H1 (cell line): ENCODE data around the gene SLC1A1. TPM values are rescaled to one million over a fixed set of nuclear protein-coding genes. Genes with fewer than 3 reads are reported as not detected.

Experiments
- CTCF ChIA-PET: fragments of 300-600 bp; sonication (Branson Sonifier 250); formaldehyde crosslinking; loops from one replicate; lab custom pipeline; 2021; ENCODE audit not compliant: partially characterized antibody; lab: Charles Lee
- POLR2A ChIA-PET: fragments of 300-600 bp; sonication (Branson Sonifier 250); formaldehyde crosslinking; loops from one replicate; lab custom pipeline; 2021; ENCODE audit warnings: inconsistent platforms; ENCODE audit not compliant: partially characterized antibody; lab: Charles Lee
- DNase-seq, 2 experiments: peaks; one replicate each; pipeline versions ENCODE4 v3.0.0 to v3.0.0-alpha.2; 2010 to 2022; ENCODE audit warnings: low spot score in 2 of 2, low read depth in 1 of 2, mixed read lengths in 1 of 2
- FAIRE-seq: peaks from 2 replicates; lab custom pipeline; 2011; peaks lifted over from hg19 to GRCh38; lab: Jason Lieb, UNC
- H2AFZ ChIP-seq: 2 replicates; pipeline ENCODE4 v1.8.1; 2012; ENCODE audit warnings: low read length, inconsistent platforms
- H2AK5ac ChIP-seq: 2 replicates; pipeline ENCODE4 v1.6.1; 2013; ENCODE audit warnings: low read depth, low read length
- H2BK120ac ChIP-seq: replicated peaks from 2 replicates; pipeline ENCODE3; 2013; ENCODE audit warnings: low read depth, low read length, inconsistent platforms
- H2BK12ac ChIP-seq: 2 replicates; pipeline ENCODE4 v1.6.1; 2013; ENCODE audit warnings: low read depth, low read length
- H2BK15ac ChIP-seq: 2 replicates; pipeline ENCODE4 v1.6.1; 2013; ENCODE audit warnings: low read length
- H2BK20ac ChIP-seq: 2 replicates; pipeline ENCODE4 v1.6.1; 2013; ENCODE audit warnings: low read length
- H2BK5ac ChIP-seq: 2 replicates; pipeline ENCODE4 v1.6.1; 2013; ENCODE audit warnings: low read depth, low read length
- H3K14ac ChIP-seq: 2 replicates; pipeline ENCODE4 v1.6.1; 2013; ENCODE audit warnings: inconsistent platforms; ENCODE audit not compliant: insufficient read length
- H3K18ac ChIP-seq: 2 replicates; pipeline ENCODE4 v1.6.1; 2013; ENCODE audit warnings: low read length; ENCODE audit errors: extremely low read depth
- H3K23ac ChIP-seq: 2 replicates; pipeline ENCODE4 v1.6.1; 2013; ENCODE audit warnings: inconsistent platforms; ENCODE audit not compliant: insufficient read length
- H3K23me2 ChIP-seq: 2 replicates; pipeline ENCODE4 v1.6.1; 2013; ENCODE audit warnings: low read depth, low read length
- H3K27ac ChIP-seq: 2 replicates; pipeline ENCODE4 v1.6.1; 2011; ENCODE audit warnings: low read depth, low read length, inconsistent platforms
- H3K27me3 ChIP-seq, 4 experiments: replicated peaks in 1 of 4; 1 replicate in 1 of 4; 2 replicates in 3 of 4; pipeline versions ENCODE4 v1.6.1 to v1.8.1; 2011 to 2013; ENCODE audit warnings: low read length in 3 of 4, mild to moderate bottlenecking in 3 of 4, inconsistent platforms in 2 of 4, mixed read lengths in 2 of 4, moderate library complexity in 1 of 4; ENCODE audit not compliant: control insufficient read depth in 3 of 4, insufficient read depth in 3 of 4; ENCODE audit errors: extremely low read depth in 1 of 4
- H3K36me3 ChIP-seq, 4 experiments: 2 replicates each; pipeline versions ENCODE4 v1.6.1 to v1.8.1; 2011 to 2013; ENCODE audit warnings: mild to moderate bottlenecking in 4 of 4, low read length in 3 of 4, moderate library complexity in 2 of 4, control low read depth in 1 of 4, inconsistent platforms in 1 of 4; ENCODE audit not compliant: insufficient read depth in 4 of 4, control insufficient read depth in 2 of 4
- H3K4ac ChIP-seq: replicated peaks from 2 replicates; pipeline ENCODE3; 2013; ENCODE audit warnings: low read length, low read depth, mixed read lengths, inconsistent platforms; ENCODE audit not compliant: insufficient read length
- H3K4me1 ChIP-seq, 4 experiments: replicated peaks in 1 of 4; 1 replicate in 1 of 4; 2 replicates in 3 of 4; pipeline versions ENCODE4 v1.6.1 to v1.8.1; 2011 to 2013; ENCODE audit warnings: low read length in 3 of 4, inconsistent platforms in 2 of 4, mixed read lengths in 1 of 4; ENCODE audit not compliant: insufficient read depth in 4 of 4, control insufficient read depth in 3 of 4
- H3K4me2 ChIP-seq, 2 experiments: 2 replicates each; pipeline versions ENCODE4 v1.6.1 to v1.8.1; 2011 to 2013; ENCODE audit warnings: low read depth in 2 of 2, low read length in 2 of 2, control low read depth in 1 of 2, inconsistent platforms in 1 of 2, mild to moderate bottlenecking in 1 of 2; ENCODE audit not compliant: insufficient read depth in 1 of 2
- H3K4me3 ChIP-seq, 4 experiments: fragments of 200-600, 300-600 bp in 1 of 4; sonication (generic), shearing (Covaris generic), sonication (Bioruptor Twin) in 1 of 4; 2 replicates each; pipeline versions ENCODE4 v1.5.1 to v1.8.1; 2011 to 2016; ENCODE audit warnings: low read length in 4 of 4, low read depth in 3 of 4, control low read depth in 2 of 4, inconsistent platforms in 2 of 4, mild to moderate bottlenecking in 2 of 4, mixed read lengths in 1 of 4, moderate library complexity in 1 of 4; ENCODE audit not compliant: insufficient read depth in 2 of 4; ENCODE audit errors: extremely low read depth in 1 of 4
- H3K56ac ChIP-seq: replicated peaks from 2 replicates; pipeline ENCODE3; 2013; ENCODE audit warnings: low read depth, mild to moderate bottlenecking, mixed read lengths, low read length, inconsistent platforms; ENCODE audit not compliant: insufficient read length
- H3K79me1 ChIP-seq: 2 replicates; pipeline ENCODE4 v1.6.1; 2013; ENCODE audit warnings: low read depth, low read length, control low read depth
- H3K79me2 ChIP-seq, 2 experiments: 2 replicates each; pipeline versions ENCODE4 v1.6.1 to v1.8.1; 2012 to 2013; ENCODE audit warnings: low read length in 2 of 2, mild to moderate bottlenecking in 2 of 2, inconsistent platforms in 1 of 2; ENCODE audit not compliant: insufficient read depth in 2 of 2, control insufficient read depth in 1 of 2
- H3K9ac ChIP-seq, 4 experiments: replicated peaks in 1 of 4; 1 replicate in 1 of 4; 2 replicates in 3 of 4; pipeline versions ENCODE4 v1.6.1 to v1.8.1; 2011 to 2013; ENCODE audit warnings: low read depth in 3 of 4, low read length in 3 of 4, control low read depth in 2 of 4, mild to moderate bottlenecking in 2 of 4, moderate library complexity in 2 of 4, inconsistent platforms in 1 of 4; ENCODE audit errors: extremely low read depth in 1 of 4
- H3K9me3 ChIP-seq, 2 experiments: 2 replicates each; pipeline versions ENCODE4 v1.6.1 to v1.8.1; 2012 to 2013; ENCODE audit warnings: mild to moderate bottlenecking in 2 of 2, moderate library complexity in 2 of 2, control low read depth in 1 of 2, inconsistent platforms in 1 of 2, low read depth in 1 of 2, low read length in 1 of 2, mixed read lengths in 1 of 2; ENCODE audit not compliant: insufficient read depth in 2 of 2
- H4K20me1 ChIP-seq, 2 experiments: replicated peaks in 1 of 2; 2 replicates each; pipeline versions ENCODE3 to v1.8.1; 2011 to 2013; ENCODE audit warnings: inconsistent platforms in 2 of 2, low read length in 2 of 2, mild to moderate bottlenecking in 1 of 2; ENCODE audit not compliant: insufficient read depth in 2 of 2, control insufficient read depth in 1 of 2
- H4K5ac ChIP-seq: 2 replicates; pipeline ENCODE4 v1.6.1; 2013; ENCODE audit warnings: low read length, low read depth, mixed read lengths, inconsistent platforms; ENCODE audit not compliant: insufficient read length
- H4K8ac ChIP-seq: 2 replicates; pipeline ENCODE4 v1.8.0; 2013; ENCODE audit warnings: mild to moderate bottlenecking, moderate library complexity, low read length, inconsistent platforms; ENCODE audit not compliant: insufficient read depth; ENCODE audit errors: extremely low read depth
- H4K91ac ChIP-seq: replicated peaks from 2 replicates; pipeline ENCODE3; 2013; ENCODE audit warnings: low read length, mixed read lengths, inconsistent platforms; ENCODE audit not compliant: insufficient read length
- EGR1 ChIP-seq: IDR thresholded peaks from 2 replicates; pipeline ENCODE4 v1.6.1; 2011; ENCODE audit warnings: low read depth, low read length, borderline replicate concordance
- GABPA ChIP-seq: IDR thresholded peaks from 2 replicates; pipeline ENCODE4 v1.6.1; 2011; ENCODE audit warnings: mild to moderate bottlenecking, low read length, moderate library complexity, borderline replicate concordance; ENCODE audit not compliant: insufficient read depth
- PHF8 ChIP-seq: fragments of 200-600 bp; sonication (generic); conservative IDR thresholded peaks from 2 replicates; pipeline ENCODE4 v1.7.1; 2012; ENCODE audit warnings: low read depth, mild to moderate bottlenecking, inconsistent platforms, low read length, moderate library complexity
- POLR2AphosphoS5 ChIP-seq: IDR thresholded peaks from 2 replicates; pipeline ENCODE4 v1.6.1; 2011; ENCODE audit warnings: low read depth, low read length
- SIN3A ChIP-seq, 2 experiments: IDR thresholded peaks in 1 of 2; conservative IDR thresholded peaks in 1 of 2; 2 replicates each; pipeline ENCODE4 v1.6.1; 2011 to 2012; ENCODE audit warnings: low read length in 2 of 2, improper control_type of control experiment in 1 of 2, low read depth in 1 of 2, mild to moderate bottlenecking in 1 of 2
- WGBS, 2 experiments: shearing (Covaris generic) in 1 of 2; methylation state at CpG; one replicate each; pipeline versions ENCODE4 v1.1.6 to v1.1.7; 2013 to 2015; ENCODE audit warnings: low lambda C conversion rate in 2 of 2, mixed read lengths in 2 of 2, inconsistent platforms in 1 of 2, low coverage in 1 of 2, missing lambda C conversion rate in 1 of 2; ENCODE audit not compliant: insufficient replicate concordance in 2 of 2, insufficient coverage in 1 of 2, insufficient read length in 1 of 2; ENCODE audit errors: extremely low coverage in 1 of 2, missing lambda C conversion rate in 1 of 2; 5-methylcytosine and 5-hydroxymethylcytosine counted together
- polyA plus RNA-seq, 7 experiments: library from polyadenylated mRNA; depleted of rRNA in 3 of 7; stranded (reverse) in 5 of 7; unstranded in 2 of 7; fragments of >200 nt in 5 of 7; fragments of 200-250 nt in 2 of 7; gene quantifications; 1 replicate in 5 of 7; 2 replicates in 1 of 7; 4 replicates in 1 of 7; pipeline versions ENCODE4 v1.2.1 to v1.2.3, GENCODE V29; 2011 to 2013; ENCODE audit warnings: missing spikeins in 2 of 7, mixed read lengths in 2 of 7
- total RNA-seq: library from RNA; stranded (reverse); fragmentation: NEBNext Ultra II Directional; extraction: Animal tissue kit (Norgen Biotek cat#: 25700); gene quantifications from 2 replicates; pipeline ENCODE4 v1.2.1, GENCODE V29; 2021
- TF ChIP-seq, protein P1 (sequence below): IDR thresholded peaks from 2 replicates; pipeline ENCODE4 v1.6.1; 2012; ENCODE audit warnings: inconsistent platforms

SLC1A1 gene
- total and polyA plus RNA-seq, 2 of the 8 experiments (the other 6 are each of a cell fraction or from before 2014, with no cell fraction given): 4.7 to 11.7 TPM

DNA sequence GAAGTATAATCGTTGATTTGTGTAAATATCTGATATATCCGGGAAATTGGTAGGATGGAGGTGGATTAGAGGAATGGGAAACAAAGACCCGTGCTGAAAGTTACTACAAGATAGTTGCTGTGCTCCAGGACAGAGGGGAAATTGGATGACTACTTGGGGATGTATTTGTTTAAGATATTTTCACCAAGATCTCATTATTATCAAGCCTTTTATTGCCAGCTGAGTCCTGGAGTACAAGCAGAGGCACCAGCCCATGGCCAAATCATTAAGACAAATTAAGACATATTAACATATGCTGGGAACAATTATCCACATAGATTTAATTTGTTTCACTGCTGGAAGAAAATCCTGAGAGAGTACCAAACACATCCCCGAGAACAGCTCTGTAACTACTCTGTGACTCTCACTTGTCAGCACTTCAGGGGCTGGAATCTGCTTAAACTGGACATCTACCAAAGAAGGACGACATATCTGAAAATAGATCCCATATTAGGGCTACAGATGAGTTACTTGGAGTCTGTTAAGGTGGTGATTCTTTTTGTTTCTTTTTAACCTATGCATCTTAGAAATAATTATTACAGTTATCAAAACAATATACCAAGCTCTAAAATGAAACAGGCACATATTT lies 68.2 kb downstream of the SLC1A1 start:
- H3K14ac ChIP-seq: no peak overlapping the region
- 88 to 100% methylated on average over 2 to 5 of the region's 5 CpGs for WGBS, 2 experiments
- TF ChIP-seq, protein P1, sequence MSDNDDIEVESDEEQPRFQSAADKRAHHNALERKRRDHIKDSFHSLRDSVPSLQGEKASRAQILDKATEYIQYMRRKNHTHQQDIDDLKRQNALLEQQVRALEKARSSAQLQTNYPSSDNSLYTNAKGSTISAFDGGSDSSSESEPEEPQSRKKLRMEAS: no peak
- TF ChIP-seq EGR1 (no peak), SIN3A (conservative IDR thresholded peaks at IDR 0.05 in 1 of 2, IDR thresholded peaks at IDR 0.05 in 1 of 2; ENCODE audit: low read depth in 1 of 2, low read length in 2 of 2) (no peak), PHF8 (no peak), POLR2AphosphoS5 (no peak), GABPA (no peak)

More for the DNA sequence above, 68.2 kb downstream of the SLC1A1 start:
- CTCF ChIA-PET: interaction anchor here (6.8 kb wide), 1 partner anchor 9 kb away, joined by 44 read pairs; no protein-coding TSS in a partner anchor
- Histone ChIP-seq H3K36me3 (no peaks in the 10 kb centered on the region), H3K9me3 (no peaks in the 10 kb centered on the region), H2AK5ac (no peak overlapping the region), H2AFZ (no peak overlapping the region), H2BK15ac (no peak overlapping the region), H3K79me2 (no peaks in the 10 kb centered on the region), H3K79me1 (no peaks in the 10 kb centered on the region), H3K27ac (no peak overlapping the region), H3K4me3 (no peak overlapping the region), H2BK5ac (no peak overlapping the region), H3K9ac (no peak overlapping the region), H3K4me2 (no peak overlapping the region), H4K91ac (no peak overlapping the region), H3K18ac (no peak overlapping the region), H2BK20ac (no peak overlapping the region), H3K4ac (no peak overlapping the region), H2BK120ac (no peak overlapping the region), H3K23me2 (no peaks in the 10 kb centered on the region), H3K23ac (no peak overlapping the region), H3K4me1 (no peaks in the 10 kb centered on the region), H2BK12ac (no peak overlapping the region), H3K56ac (no peak overlapping the region), H4K5ac (no peak overlapping the region), H4K20me1 (no peaks in the 10 kb centered on the region), H4K8ac (no peak overlapping the region), H3K27me3 (no peaks in the 10 kb centered on the region)
- DNase-seq: no peak
- POLR2A ChIA-PET: interaction anchor here (0.6 kb wide), 1 partner anchor 186 kb away, joined by 3 read pairs; no protein-coding TSS in a partner anchor
- FAIRE-seq: no peak
